Mammary epithelial cell (primary cell): ENCODE measurements around the gene DAAM2.

ENCODE experiments used
- EZH2 ChIP-seq: IDR thresholded peaks from 2 replicates; pipeline ENCODE4 v1.6.1; 2012; ENCODE audit warnings: low read length, inconsistent platforms, borderline replicate concordance
- TF ChIP-seq, protein P1 (sequence below), 2 donors: IDR thresholded peaks in 1 of 2; conservative IDR thresholded peaks in 1 of 2; 2 replicates each; pipeline ENCODE4 v1.5.1; 2011 to 2012; ENCODE audit warnings: inconsistent platforms in 2 of 2, low read length in 2 of 2, mild to moderate bottlenecking in 2 of 2, control low read depth in 1 of 2, low read depth in 1 of 2; ENCODE audit not compliant: insufficient read depth in 1 of 2; ENCODE audit errors: extremely low read depth in 1 of 2

- TF ChIP-seq, protein P1, sequence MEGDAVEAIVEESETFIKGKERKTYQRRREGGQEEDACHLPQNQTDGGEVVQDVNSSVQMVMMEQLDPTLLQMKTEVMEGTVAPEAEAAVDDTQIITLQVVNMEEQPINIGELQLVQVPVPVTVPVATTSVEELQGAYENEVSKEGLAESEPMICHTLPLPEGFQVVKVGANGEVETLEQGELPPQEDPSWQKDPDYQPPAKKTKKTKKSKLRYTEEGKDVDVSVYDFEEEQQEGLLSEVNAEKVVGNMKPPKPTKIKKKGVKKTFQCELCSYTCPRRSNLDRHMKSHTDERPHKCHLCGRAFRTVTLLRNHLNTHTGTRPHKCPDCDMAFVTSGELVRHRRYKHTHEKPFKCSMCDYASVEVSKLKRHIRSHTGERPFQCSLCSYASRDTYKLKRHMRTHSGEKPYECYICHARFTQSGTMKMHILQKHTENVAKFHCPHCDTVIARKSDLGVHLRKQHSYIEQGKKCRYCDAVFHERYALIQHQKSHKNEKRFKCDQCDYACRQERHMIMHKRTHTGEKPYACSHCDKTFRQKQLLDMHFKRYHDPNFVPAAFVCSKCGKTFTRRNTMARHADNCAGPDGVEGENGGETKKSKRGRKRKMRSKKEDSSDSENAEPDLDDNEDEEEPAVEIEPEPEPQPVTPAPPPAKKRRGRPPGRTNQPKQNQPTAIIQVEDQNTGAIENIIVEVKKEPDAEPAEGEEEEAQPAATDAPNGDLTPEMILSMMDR (conservative IDR thresholded peaks at IDR 0.05 in 1 of 2, IDR thresholded peaks at IDR 0.05 in 1 of 2; ENCODE audit: extremely low read depth in 1 of 2, insufficient read depth in 1 of 2, low read depth in 1 of 2, low read length in 2 of 2) = no peak
- TF ChIP-seq EZH2 = no peak
Observed at GRCh38 chr6:39773782-39774181, 18.4 kb upstream of the DAAM2 start.
